Measurements from ENCODE around the gene ITPA. TPM values are rescaled to one million over a fixed set of nuclear protein-coding genes. Genes with fewer than 3 reads are reported as not detected.
A peak's percentile ranks its signal among the peaks of the same experiment; 100 is the strongest.

Gene ITPA
- total RNA-seq, 2 experiments from 2014 or later = 44.3 to 44.4 TPM

DNA sequence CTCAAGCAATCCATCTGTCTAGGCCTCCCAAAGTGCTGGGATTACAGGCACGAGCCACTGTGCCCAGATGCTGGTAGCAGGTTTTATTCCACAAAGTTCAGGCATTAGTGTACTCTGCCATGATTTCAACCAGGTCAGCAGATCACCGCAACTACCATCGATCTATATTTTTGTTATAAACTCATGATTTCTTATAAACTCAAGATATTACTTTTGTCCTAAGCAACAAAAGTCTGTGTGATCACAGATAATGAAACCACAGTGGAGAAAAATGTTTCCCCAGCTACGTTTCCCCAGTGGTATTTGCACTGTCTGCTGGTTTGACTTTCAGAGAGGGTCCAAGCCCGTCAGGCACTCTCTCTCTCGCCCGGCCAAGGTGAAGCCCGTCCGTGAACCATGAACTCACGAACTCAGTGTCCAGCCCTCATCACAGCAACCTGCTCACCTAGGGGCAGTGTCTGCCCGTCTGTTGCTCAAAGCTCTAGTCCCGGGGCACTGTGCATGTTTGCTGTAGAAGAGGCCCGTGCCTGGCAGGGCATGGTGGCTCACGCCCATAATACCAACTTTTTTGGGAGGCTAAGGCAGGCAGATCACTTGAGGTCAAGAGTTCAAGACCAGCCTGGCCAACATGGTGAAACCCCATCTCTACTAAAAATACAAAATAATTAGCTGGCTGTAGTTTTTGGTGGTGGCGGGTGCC is 22.7 kb downstream of the ITPA start:
- DNase-seq (no peak), ATAC-seq (ENCODE audit: low read depth) (no peak)
- Mint-ChIP-seq H3K36me3 (no peaks in the 10 kb centered on the region), H3K9me3 (no peaks in the 10 kb centered on the region), H3K4me1 (no peaks in the 10 kb centered on the region), H3K27ac (no peak overlapping the region), H3K4me3 (no peak overlapping the region), H3K27me3 (peaks cover 17% of the 10 kb centered on the region)
- POLR2A ChIA-PET = no interaction called here

DNA sequence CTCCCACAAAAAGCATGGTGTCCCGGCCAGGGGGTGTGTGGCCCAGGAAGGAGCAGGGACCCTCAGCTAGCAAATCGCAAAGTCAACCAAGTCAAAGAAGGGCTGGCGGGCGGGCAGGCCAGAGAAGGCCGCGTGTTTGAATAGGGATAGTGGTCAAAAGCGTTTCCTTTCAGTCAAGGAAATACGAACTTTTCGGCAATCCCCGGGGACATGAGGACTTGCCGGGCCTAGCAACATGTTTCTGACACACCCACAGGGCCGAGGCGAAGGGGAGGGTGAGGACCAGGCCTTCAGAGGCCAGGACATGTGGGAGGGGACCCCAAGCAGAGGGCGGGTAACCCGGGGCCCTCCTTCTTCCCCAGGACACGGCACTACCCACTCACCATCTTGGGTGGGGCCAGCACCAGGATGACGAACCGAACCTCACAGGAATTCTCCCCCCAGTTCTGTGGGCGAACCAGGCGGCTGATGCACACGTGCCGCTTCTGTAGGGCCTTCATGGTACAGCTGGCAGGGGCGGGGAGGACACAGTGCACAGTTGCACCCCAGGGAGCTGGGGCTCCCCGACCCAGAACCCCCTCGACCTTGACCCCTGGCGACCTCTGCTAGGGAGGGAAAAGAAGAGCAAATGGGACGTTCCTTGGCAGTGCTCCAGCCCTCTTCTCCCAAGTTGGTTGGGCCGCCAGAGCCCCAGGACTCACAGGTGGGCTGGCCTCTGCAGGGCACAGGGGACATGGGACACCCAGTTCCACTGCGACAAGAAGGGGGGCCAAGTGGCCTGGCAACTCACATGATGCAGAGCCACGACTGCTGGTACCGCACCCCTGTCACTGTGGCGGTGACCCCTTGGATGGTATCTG is 24.1 kb downstream of the ITPA start:
- peaks cover 28% of the 10 kb centered on the region for H3K27me3 Mint-ChIP-seq
- H3K27ac Mint-ChIP-seq = no peak overlapping the region

DNA sequence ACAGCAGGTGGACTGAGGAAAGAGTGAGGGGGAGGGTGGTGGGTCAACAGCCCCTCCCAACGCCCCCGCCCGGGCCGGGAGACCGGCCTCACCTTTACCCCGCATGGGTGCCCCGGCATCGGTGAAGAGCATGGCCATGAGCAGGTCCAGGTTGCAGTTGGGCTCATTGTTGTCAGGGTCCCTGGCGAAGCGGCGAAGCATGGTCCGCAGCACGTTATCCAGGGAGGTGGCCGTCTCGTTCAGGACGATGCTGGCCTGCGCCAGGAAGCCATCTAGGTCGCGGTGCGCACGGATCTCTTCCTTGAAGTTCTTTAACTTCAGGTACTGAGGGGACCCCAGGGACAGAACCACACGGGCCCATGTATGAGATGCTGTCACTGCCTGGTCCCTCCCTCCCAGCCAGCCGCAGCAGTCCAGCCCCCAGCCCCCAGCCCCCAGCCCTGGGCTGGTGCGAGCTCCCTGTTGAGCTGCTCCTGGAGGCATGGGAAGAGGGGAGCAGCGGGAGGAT is 24.7 kb downstream of the ITPA start:
- DNase-seq (no peak), ATAC-seq (ENCODE audit: low read depth) (no peak)
- H3K27ac Mint-ChIP-seq = no peak overlapping the region
- H3K4me1 Mint-ChIP-seq = no peaks in the 10 kb centered on the region
- peaks cover 28% of the 10 kb centered on the region for H3K27me3 Mint-ChIP-seq
- POLR2A ChIA-PET = no interaction called here
- no peaks in the 10 kb centered on the region for H3K36me3 Mint-ChIP-seq
- no peak overlapping the region for H3K4me3 Mint-ChIP-seq
- no peaks in the 10 kb centered on the region for H3K9me3 Mint-ChIP-seq

More for the DNA sequence above, 24.1 kb downstream of the ITPA start:
- POLR2A ChIA-PET = no interaction called here
- H3K9me3 Mint-ChIP-seq = no peaks in the 10 kb centered on the region
- no peak overlapping the region for H3K4me3 Mint-ChIP-seq
- H3K36me3 Mint-ChIP-seq = no peaks in the 10 kb centered on the region
- DNase-seq (no peak), ATAC-seq (ENCODE audit: low read depth) (no peak)
- H3K4me1 Mint-ChIP-seq = no peaks in the 10 kb centered on the region

DNA sequence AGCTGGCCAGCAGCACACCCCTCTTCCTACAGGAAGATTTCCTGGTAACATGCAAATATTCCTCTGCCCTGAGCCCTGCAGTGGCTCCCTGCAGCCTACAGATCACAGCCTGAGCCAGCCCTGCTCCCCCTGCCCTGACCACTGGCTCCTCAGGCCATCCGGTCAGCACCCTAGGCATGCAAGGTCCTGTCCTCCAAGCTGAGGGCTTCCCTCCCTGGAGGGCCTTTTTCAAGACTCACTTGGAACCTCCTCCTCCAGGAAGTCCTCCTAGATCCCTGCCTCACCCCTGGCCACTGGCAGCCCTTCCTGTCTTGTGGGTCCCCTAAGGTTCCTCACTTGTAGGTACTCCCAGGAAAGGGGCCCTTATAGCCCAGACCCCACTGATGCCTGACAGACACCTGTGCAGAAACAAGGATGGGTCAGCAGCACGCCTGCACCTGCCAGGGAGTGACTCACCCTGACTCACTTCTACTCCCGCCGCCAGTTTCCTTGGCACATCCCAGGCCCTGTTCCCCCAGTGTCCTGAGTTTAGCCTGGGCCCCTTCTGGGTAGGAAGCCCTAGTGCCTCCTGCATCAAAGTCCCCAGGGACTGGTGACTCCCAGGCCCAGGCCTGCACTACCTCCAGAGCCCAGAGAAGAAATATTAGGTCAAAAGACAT is 26.5 kb downstream of the ITPA start:
- Mint-ChIP-seq H3K4me1 (peaks cover 8% of the 10 kb centered on the region), H3K27ac (no peak overlapping the region), H3K9me3 (no peaks in the 10 kb centered on the region), H3K27me3 (peaks cover 41% of the 10 kb centered on the region), H3K4me3 (no peak overlapping the region), H3K36me3 (no peaks in the 10 kb centered on the region)
- ATAC-seq (ENCODE audit: low read depth) (no peak), DNase-seq (no peak)
- POLR2A ChIA-PET = no interaction called here

DNA sequence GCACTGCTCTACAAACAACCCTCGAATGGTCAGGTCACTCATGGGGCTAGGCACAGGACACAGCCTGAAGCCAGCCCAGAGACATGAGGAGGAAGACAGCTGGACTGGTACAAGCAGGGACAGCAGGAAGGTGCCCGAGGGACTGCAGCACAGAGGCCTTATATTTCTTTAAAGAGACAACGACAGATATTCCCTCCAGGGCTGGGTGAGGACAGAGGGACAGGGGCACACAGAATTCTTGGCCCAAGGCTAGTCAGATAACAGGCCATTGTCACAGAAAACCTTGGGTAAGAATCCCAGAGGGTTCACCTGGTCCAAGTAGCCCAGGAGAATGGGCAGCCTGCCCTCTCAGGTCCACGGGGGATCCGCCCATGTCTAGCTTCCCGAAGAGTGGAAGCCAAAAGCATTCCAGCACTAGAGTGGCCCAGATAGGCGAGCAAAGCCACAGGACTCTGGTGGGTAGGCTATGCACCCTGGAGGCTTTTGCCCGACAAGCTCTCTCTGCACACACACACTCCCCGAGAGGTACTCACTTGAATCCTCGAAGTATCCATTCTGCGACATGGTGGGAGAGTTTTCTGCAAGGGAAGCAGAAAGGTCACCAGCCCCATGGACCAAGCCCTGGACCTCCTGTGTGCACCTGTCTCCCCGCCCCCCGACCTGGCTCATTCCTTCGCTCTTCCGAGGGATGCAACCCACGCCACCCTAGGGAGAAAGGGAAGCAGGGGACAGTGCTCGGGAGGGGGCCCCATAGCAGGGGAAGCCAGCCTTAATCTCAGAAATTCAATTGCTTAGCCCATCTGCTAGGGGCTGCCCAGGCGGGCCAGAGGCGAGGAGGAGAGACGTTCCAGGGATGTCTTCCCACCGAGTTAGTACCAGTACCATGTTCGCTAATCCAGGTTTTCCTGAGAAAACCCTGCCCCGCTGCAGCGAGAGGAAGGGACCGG is 28.0 kb downstream of the ITPA start:
- DNase-seq (no peak), ATAC-seq (ENCODE audit: low read depth) (no peak)
- POLR2A ChIA-PET = no interaction called here
- Mint-ChIP-seq H3K9me3 (no peaks in the 10 kb centered on the region), H3K4me3 (peak overlapping the region; percentile 84), H3K27ac (no peak overlapping the region), H3K36me3 (peaks cover 2% of the 10 kb centered on the region), H3K4me1 (peaks cover 8% of the 10 kb centered on the region), H3K27me3 (peaks cover 55% of the 10 kb centered on the region)

DNA sequence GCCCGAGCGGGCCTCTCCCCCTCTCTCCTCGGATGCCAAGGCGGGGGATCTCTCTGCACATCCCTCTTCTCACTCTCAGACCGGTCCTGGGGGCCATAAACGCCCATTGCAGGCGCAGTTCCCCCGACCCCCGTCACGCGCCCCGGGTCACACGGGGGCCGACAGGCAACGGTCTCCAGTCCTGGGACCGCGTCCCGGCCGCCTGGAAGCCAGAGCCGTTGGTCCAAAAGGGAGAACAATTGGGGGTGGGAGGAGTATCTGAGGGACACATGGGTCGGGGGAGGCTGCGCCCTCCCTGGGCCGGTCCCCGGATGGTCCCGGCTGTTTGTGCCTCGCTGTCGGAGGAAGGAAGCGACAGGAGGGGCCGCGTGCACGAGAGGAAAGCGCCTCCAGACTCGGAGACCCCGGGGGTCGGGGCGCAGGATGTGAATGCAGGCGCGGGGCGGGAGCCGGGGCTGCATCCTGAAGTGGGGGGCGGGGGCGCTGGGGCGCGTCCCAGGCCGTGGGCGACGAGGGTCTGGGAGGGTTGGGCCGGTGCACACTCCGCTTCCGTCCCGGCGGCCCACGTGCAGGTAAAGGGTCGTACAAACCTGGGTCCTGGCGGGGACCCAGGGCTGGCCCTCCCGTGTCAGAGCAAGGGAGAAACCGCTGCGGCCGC is 28.8 kb downstream of the ITPA start:
- H3K4me1 Mint-ChIP-seq = peaks cover 8% of the 10 kb centered on the region
- H3K36me3 Mint-ChIP-seq = peaks cover 2% of the 10 kb centered on the region
- no peak overlapping the region for H3K27ac Mint-ChIP-seq
- POLR2A ChIA-PET = interaction anchor here (1.0 to 1.8 kb wide), 3 partner anchors 10 to 28 kb away, joined by 3 to 9 read pairs (median 6); partner anchors contain the start of gene ITPA
- peak overlapping the region; percentile 84 for H3K4me3 Mint-ChIP-seq
- peak; percentile 13 for ATAC-seq (ENCODE audit: low read depth)
- H3K9me3 Mint-ChIP-seq = no peaks in the 10 kb centered on the region
- peak; percentile 44 for DNase-seq
- H3K27me3 Mint-ChIP-seq = peaks cover 58% of the 10 kb centered on the region

DNA sequence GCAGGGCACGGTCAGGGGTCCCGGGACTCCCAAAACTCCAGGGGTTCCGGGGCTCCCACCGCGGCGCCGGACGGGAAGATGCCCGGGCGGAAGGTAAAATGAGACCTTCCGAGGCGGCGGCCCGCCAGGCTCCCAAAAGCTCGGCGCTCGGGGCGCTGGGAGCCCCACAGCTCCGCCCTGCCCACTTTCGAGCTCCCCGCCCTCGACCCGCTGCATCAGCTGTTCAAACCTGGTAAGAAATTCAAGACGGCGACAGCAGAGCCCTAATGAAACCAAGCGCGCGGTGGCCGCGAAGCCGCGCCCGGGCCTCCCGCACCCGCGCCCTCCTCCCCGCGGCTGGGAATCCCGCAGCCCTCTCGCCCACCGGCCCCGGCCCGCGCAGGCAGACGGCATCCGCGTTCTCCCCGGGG is 29.3 kb downstream of the ITPA start:
- peak; percentile 69 for ATAC-seq (ENCODE audit: low read depth)
- Mint-ChIP-seq H3K27me3 (peaks cover 58% of the 10 kb centered on the region), H3K4me1 (peaks cover 8% of the 10 kb centered on the region), H3K27ac (no peak overlapping the region), H3K36me3 (peaks cover 2% of the 10 kb centered on the region), H3K4me3 (peak overlapping the region; percentile 84), H3K9me3 (no peaks in the 10 kb centered on the region)
- POLR2A ChIA-PET = interaction anchor here (0.9 to 1.8 kb wide), 6 partner anchors 10 to 35 kb away, joined by 3 to 9 read pairs (median 4); partner anchors contain the start of gene ITPA
- DNase-seq = peak; percentile 72

DNA sequence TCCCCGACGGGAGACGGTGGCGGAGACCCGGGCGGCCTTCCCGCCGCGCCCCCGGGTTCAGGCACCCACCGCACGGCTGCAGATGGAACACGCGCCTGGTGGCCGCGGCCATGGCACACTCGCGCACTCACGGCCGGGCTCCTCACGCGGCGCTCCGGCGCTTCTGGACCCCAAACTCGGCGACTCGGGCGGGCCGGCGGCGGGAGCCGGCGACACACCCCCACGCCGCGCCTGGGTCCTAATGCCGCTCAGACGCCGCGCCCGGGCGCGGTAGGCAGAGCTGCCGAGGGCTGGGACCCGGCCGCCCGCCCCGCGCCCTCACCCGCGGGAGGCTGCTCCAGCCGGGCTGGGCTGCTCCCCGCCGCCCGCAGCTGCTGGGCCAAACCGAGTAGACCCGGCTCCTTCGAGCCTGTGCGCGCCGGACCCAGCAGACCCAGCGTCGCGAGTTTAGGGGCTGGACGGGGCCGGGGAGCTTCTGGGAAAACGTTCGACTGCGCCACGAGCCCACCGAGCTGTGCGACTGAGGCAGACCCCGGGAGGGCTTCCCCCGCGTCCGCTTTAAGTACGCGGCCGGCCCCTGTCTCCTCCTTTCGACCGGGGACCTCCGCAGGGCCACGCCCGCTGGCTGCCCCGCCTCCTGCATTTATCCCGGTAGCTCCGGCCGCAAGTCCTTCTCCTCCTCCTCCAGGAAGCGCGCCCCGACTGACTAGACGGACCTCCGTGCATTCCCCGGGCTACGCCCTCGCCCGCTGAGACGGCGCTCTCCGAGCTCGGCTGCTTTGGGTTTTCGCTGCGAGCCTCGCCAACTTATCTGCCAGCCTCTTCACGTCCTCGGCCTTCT is 29.9 kb downstream of the ITPA start, which contains the start of gene SLC4A11:
SLC4A11 (minus strand) TSS at position 165 of the 841 bp plus-strand sequence; CDS start at position 112, 53 bp downstream.
- peaks cover 58% of the 10 kb centered on the region for H3K27me3 Mint-ChIP-seq
- POLR2A ChIA-PET = interaction anchor here (0.9 to 1.8 kb wide), 8 partner anchors 9 to 170 kb away, joined by 3 to 9 read pairs (median 3); partner anchors contain the start of gene ITPA
- ATAC-seq (ENCODE audit: low read depth) (peak; percentile 67), DNase-seq (peak; percentile 74)
- peak within 1 kb of the TSS; percentile 56 for H3K27ac Mint-ChIP-seq
- H3K9me3 Mint-ChIP-seq = no peaks in the 10 kb centered on the region
- H3K4me1 Mint-ChIP-seq = peaks cover 9% of the 10 kb centered on the region
- peak within 1 kb of the TSS; percentile 93 for H3K4me3 Mint-ChIP-seq
- peaks cover 2% of the 10 kb centered on the region for H3K36me3 Mint-ChIP-seq

DNA sequence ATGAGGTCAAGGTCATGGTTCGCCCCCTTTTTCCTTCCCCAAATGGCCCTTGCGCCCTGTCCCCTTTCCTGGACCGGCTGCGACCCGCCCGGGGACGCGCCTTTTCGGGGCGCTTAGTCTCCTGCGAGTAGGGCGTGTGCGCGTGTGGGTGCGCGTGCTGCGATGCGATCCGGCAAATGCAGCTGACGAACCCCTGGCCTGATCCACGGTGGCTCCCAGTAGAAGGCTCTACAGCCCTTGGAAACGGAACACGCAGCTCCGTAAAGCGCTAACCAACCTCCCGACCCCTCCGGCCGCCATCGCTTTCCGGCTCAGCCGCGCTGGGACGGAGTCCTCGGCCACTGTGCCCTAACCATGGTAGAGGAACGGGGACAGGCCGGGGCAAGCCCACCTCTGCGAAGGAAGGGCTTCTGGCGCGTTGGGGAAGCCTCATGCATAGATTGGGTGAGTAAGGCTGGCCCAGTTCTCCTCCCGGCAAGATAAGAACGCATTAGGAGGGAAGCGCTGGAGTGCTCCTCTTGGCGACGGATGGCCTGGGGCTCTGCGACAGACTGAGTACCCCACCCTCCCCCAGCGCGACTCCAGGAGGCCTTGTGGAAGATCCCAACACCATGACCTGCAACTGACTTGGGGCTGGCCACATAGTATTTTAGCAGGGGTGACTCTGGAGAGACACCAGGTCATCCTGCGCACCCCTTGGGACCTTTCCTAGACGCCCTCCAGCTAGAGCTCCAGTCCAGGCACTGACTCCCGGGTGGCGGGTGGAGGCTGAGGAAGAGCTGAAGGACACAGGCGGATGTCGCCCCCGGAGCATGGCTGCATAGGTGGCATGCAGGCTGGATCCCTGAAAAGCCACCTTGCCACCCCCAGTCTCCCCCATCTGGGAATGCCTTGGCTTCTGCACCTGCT is 30.8 kb downstream of the ITPA start:
- DNase-seq (no peak), ATAC-seq (ENCODE audit: low read depth) (no peak)
- H3K36me3 Mint-ChIP-seq = peaks cover 2% of the 10 kb centered on the region

DNA sequence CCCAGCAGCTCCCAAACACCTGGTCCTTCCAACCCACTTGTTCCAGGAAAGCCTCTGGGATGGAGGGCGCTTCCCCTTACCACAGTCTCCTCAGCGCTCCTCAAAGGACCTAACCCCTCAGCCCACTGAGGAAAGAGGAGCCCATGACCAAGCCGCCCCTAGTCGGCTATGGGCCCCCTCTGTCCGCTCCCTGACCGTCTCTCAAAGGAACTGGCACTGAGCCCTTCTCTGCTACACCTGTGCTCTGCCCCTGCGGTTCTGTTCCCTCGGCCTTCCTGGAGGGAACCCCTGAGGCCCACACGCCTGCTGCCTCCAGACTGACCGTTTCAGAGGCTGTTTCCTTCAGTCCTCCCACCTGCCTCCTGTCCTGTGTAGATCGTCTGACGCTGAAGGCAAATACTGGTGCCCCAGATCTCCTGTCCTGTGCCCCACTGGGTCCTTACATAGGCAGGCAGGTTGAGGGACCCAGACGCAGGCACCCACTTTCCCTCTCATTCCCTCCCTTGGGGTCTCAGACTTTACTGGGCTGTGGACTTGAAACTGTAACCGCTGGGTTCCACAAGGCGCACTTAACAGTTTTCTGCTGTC is 31.6 kb downstream of the ITPA start:
- Mint-ChIP-seq H3K36me3 (peaks cover 2% of the 10 kb centered on the region), H3K27me3 (peaks cover 61% of the 10 kb centered on the region), H3K4me3 (peak overlapping the region; percentile 66), H3K9me3 (no peaks in the 10 kb centered on the region), H3K27ac (no peak overlapping the region), H3K4me1 (peaks cover 10% of the 10 kb centered on the region)
- DNase-seq = no peak
- no peak for ATAC-seq (ENCODE audit: low read depth)
- POLR2A ChIA-PET = no interaction called here

More for the DNA sequence above, 30.8 kb downstream of the ITPA start:
- H3K4me3 Mint-ChIP-seq = peak overlapping the region; percentile 93
- peaks cover 10% of the 10 kb centered on the region for H3K4me1 Mint-ChIP-seq
- H3K27ac Mint-ChIP-seq = no peak overlapping the region
- POLR2A ChIA-PET = interaction anchor here (0.9 to 1.8 kb wide), 5 partner anchors 8 to 169 kb away, joined by 3 to 9 read pairs (median 3); no protein-coding TSS in a partner anchor
- H3K9me3 Mint-ChIP-seq = no peaks in the 10 kb centered on the region
- H3K27me3 Mint-ChIP-seq = peaks cover 64% of the 10 kb centered on the region

Measured in activated naive CD8-positive, alpha-beta T cell treated with anti-CD3 and anti-CD28 coated beads, Interleukin-2, amount 10 ng/mL, durations not matched to agents 7 days and 5 days (primary cell).